Measurements from ENCODE around the gene HECTD2.

DNA sequence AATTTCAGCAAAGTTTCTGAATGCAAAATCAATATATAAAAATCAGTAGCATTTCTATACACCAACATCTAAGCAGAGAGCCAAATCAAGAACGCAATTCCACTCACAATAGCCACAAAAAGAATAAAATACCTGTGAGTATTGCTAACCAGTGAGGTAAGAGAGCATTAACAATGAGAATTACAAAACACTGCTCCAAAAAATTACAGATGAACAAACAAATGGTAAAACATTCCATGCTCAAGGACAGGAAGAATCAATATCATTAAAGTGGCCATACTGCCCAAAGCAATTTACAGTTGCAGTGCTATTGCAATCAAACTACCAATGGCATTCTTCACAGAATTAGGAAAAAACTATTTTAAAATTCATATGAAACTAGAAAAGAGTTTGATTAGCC is 61.5 kb downstream of the HECTD2 start:
- TF ChIP-seq, protein P1, sequence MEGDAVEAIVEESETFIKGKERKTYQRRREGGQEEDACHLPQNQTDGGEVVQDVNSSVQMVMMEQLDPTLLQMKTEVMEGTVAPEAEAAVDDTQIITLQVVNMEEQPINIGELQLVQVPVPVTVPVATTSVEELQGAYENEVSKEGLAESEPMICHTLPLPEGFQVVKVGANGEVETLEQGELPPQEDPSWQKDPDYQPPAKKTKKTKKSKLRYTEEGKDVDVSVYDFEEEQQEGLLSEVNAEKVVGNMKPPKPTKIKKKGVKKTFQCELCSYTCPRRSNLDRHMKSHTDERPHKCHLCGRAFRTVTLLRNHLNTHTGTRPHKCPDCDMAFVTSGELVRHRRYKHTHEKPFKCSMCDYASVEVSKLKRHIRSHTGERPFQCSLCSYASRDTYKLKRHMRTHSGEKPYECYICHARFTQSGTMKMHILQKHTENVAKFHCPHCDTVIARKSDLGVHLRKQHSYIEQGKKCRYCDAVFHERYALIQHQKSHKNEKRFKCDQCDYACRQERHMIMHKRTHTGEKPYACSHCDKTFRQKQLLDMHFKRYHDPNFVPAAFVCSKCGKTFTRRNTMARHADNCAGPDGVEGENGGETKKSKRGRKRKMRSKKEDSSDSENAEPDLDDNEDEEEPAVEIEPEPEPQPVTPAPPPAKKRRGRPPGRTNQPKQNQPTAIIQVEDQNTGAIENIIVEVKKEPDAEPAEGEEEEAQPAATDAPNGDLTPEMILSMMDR (IDR thresholded peaks at IDR 0.05), result no peak
- TF ChIP-seq EP300 (IDR thresholded peaks at IDR 0.05), result no peak
- TF ChIP-seq POLR2AphosphoS5 (IDR thresholded peaks at IDR 0.05), result no peak
- TF ChIP-seq POLR2A (IDR thresholded peaks at IDR 0.05), result no peak

Data from sigmoid colon (tissue), 4 donors.